GM23248 (cell line): ENCODE data around the gene MALAT1. TPM values are rescaled to one million over a fixed set of nuclear protein-coding genes. Genes with fewer than 3 reads are reported as not detected.
A peak's percentile ranks its signal among the peaks of the same experiment; 100 is the strongest.

Experiments used
- DNase-seq: peaks from one replicate; pipeline ENCODE4 v3.0.0-alpha.2; 2015
- H2AFZ ChIP-seq: fragments of 200-600 bp; sonication (generic); 2 replicates; pipeline ENCODE4 v1.6.1; 2016; ENCODE audit warnings: antibody characterized with exemption
- H3F3A ChIP-seq: fragments of 200-600 bp; sonication (generic); 2 replicates; pipeline ENCODE4 v1.6.1; 2016; ENCODE audit warnings: mild to moderate bottlenecking, antibody characterized with exemption, mixed run types; ENCODE audit not compliant: insufficient read depth
- H3K27ac ChIP-seq: fragments of 200-600 bp; sonication (generic); 2 replicates; pipeline ENCODE4 v1.5.1; 2016; ENCODE audit warnings: mild to moderate bottlenecking
- H3K27me3 ChIP-seq: fragments of 200-600 bp; sonication (generic); replicated peaks from 2 replicates; pipeline ENCODE4 v1.6.1; 2016; ENCODE audit warnings: mild to moderate bottlenecking; ENCODE audit not compliant: insufficient read depth
- H3K36me3 ChIP-seq: fragments of 200-600 bp; sonication (generic); 2 replicates; pipeline ENCODE4 v1.6.1; 2016; ENCODE audit warnings: low read depth, mild to moderate bottlenecking
- H3K4me1 ChIP-seq: fragments of 200-600 bp; sonication (generic); 2 replicates; pipeline ENCODE4 v1.6.1; 2016; ENCODE audit warnings: mild to moderate bottlenecking; ENCODE audit not compliant: insufficient read depth
- H3K4me2 ChIP-seq: fragments of 200-600 bp; sonication (generic); one replicate; pipeline ENCODE4 v1.6.1; 2016; ENCODE audit warnings: mild to moderate bottlenecking; ENCODE audit not compliant: unreplicated experiment
- H3K4me3 ChIP-seq: fragments of 200-600 bp; sonication (generic); 2 replicates; pipeline ENCODE4 v1.5.1; 2016; ENCODE audit warnings: mild to moderate bottlenecking
- H3K79me2 ChIP-seq: fragments of 200-600 bp; sonication (generic); 2 replicates; pipeline ENCODE4 v1.6.1; 2016; ENCODE audit warnings: mild to moderate bottlenecking; ENCODE audit not compliant: insufficient read depth
- H3K9ac ChIP-seq: fragments of 200-600 bp; sonication (generic); 2 replicates; pipeline ENCODE4 v1.6.1; 2016; ENCODE audit warnings: mild to moderate bottlenecking
- H3K9me2 ChIP-seq: fragments of 200-600 bp; sonication (generic); 2 replicates; pipeline ENCODE4 v1.6.1; 2016; ENCODE audit warnings: mixed run types, mild to moderate bottlenecking, moderate library complexity; ENCODE audit not compliant: insufficient read depth
- H3K9me3 ChIP-seq: fragments of 200-600 bp; sonication (generic); one replicate; pipeline ENCODE4 v1.6.1; 2017; ENCODE audit warnings: low read depth
- H4K20me1 ChIP-seq: fragments of 200-600 bp; sonication (generic); 2 replicates; pipeline ENCODE4 v1.6.0; 2016; ENCODE audit not compliant: insufficient read depth
- EZH2 ChIP-seq: fragments of 200-600 bp; sonication (generic); IDR thresholded peaks from 2 replicates; pipeline ENCODE4 v1.6.1; 2018; ENCODE audit warnings: antibody characterized with exemption, mild to moderate bottlenecking; ENCODE audit not compliant: insufficient read depth, poor library complexity, severe bottlenecking
- EZH2phosphoT487 ChIP-seq: fragments of 200-600 bp; sonication (generic); IDR thresholded peaks from 2 replicates; pipeline ENCODE4 v1.6.1; 2018; ENCODE audit warnings: antibody characterized with exemption, moderate library complexity, mild to moderate bottlenecking, low read depth; ENCODE audit not compliant: insufficient read depth
- WGBS, 2 experiments: methylation state at CpG; one replicate each; pipeline ENCODE4 v1.1.6; 2015 to 2017; ENCODE audit warnings: low lambda C conversion rate in 2 of 2, low coverage in 1 of 2; ENCODE audit errors: missing lambda C conversion rate in 2 of 2; 5-methylcytosine and 5-hydroxymethylcytosine counted together
- in situ Hi-C: fragments of 300-500 bp; cut with MboI; formaldehyde crosslinking; loops from 2 replicates; pipeline ENCODE4 v1.15.0; 2020
- polyA plus RNA-seq: library from polyadenylated mRNA; unstranded; fragments of >200 nt; fragmentation: Nextera tagmentation; extraction: Ambion mirVana; gene quantifications from 2 replicates; pipeline ENCODE4 v1.2.1, GENCODE V29; 2016
- total RNA-seq: library from RNA; depleted of rRNA; stranded (reverse); fragments of >200 nt; shearing (Covaris generic); gene quantifications from 2 replicates; pipeline ENCODE4 v1.2.3, GENCODE V29; 2014

The MALAT1 gene
- total and polyA plus RNA-seq, 2 experiments from 2014 or later, result 2,638 to 13,207 TPM

DNA sequence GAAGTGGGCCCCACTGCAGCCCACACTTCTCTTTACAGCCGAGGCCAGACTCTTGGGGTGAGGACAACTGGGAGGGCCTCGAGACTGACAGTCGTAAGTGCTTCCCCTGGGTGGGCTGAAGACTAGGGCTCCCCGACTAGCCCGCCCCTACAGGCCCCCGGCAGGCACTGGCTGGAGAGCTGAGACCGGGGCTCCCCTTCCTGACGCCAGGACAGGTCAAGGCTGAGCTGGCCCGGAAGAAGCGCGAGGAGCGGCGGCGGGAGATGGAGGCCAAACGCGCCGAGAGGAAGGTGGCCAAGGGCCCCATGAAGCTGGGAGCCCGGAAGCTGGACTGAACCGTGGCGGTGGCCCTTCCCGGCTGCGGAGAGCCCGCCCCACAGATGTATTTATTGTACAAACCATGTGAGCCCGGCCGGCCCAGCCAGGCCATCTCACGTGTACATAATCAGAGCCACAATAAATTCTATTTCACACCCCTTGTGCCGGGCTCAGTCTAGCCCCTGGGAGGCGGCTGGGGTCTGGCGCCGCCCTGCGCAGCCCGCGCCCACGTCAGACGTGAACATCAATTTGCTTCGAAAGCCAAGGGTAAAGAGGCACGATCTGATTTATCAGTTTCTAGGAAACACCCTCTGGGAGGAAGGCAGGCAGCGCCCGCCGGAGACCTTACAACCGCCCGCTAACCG is 39.5 kb downstream of the MALAT1 start:
- peak; percentile 28 for DNase-seq
- H3K4me2 ChIP-seq, result no peak overlapping the region
- in situ Hi-C loops, result no loop called here

DNA sequence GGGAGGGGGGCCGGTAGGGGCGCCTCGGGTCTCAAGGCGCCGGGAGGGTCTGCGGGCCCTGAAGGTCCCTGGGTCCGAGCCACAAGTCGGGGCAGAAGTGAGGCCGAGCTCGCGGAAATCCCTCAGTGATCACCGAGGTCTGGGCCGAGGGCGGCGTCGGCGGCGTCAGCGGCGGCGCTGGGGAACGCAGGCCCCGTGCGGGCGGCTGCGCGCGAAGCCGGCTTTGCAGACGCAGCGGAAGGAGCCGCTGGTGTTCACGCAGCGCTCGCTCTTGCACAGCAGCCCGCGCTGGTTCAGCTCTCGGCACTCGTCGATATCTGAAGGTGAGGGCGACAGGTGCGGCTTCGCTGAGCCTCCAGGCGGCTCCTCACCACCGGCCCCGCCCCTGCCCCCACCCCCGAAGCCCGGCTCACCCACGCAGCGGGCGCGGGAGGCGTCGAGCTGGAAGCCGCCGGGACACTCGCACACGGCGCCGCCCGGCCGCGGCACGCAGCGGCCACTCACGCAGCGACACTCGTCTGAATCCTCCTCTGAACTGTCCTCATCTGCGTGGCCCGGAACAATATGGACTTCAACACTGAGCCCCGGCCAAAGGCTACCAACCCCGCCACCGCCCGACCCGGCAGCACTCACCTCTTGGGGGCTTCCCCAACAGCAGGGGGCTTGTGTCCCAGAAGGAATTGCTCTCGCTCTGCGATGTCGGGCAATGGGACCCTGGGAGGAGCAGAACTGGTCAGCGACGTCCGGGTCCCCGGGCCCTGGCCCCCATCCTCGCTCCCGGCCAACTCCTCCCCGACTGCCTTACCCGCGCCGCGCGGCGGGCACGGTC is 40.3 kb downstream of the MALAT1 start:
- DNase-seq, result peak; percentile 18
- Histone ChIP-seq H3K4me3 (peak overlapping the region; percentile 68; the same call in 1 of the 2 replicates), H3K9ac (peak overlapping the region; percentile 64; the same call in 1 of the 2 replicates), H3K9me3 (no peaks in the 10 kb centered on the region), H3F3A (peaks cover 29% of the 10 kb centered on the region), H3K36me3 (0 out of 2 replicates have a peak, but pooled peaks cover 3% of the 10 kb centered on the region), H3K9me2 (no peaks in the 10 kb centered on the region), H3K79me2 (no peaks in the 10 kb centered on the region), H3K27me3 (no peaks in the 10 kb centered on the region), H3K4me2 (no peak overlapping the region), H2AFZ (no peak overlapping the region), H3K4me1 (no peaks in the 10 kb centered on the region; the same call in 1 of the 2 replicates), H3K27ac (peak overlapping the region; percentile 77), H4K20me1 (no peaks in the 10 kb centered on the region)
- no peak for TF ChIP-seq EZH2
- TF ChIP-seq EZH2phosphoT487, result no peak
- WGBS, 2 experiments, result 90% methylated on average over 48 to 86 of the region's 92 CpGs
- in situ Hi-C loops, result no loop called here

More for the DNA sequence above, 39.5 kb downstream of the MALAT1 start:
- Histone ChIP-seq H2AFZ (no peak overlapping the region), H4K20me1 (no peaks in the 10 kb centered on the region), H3F3A (peaks cover 29% of the 10 kb centered on the region), H3K27ac (no peak overlapping the region), H3K4me1 (no peaks in the 10 kb centered on the region; the same call in 1 of the 2 replicates), H3K27me3 (no peaks in the 10 kb centered on the region), H3K79me2 (no peaks in the 10 kb centered on the region), H3K4me3 (no peak overlapping the region), H3K36me3 (0 out of 2 replicates have a peak, but pooled peaks cover 3% of the 10 kb centered on the region), H3K9ac (no peak overlapping the region), H3K9me2 (no peaks in the 10 kb centered on the region), H3K9me3 (no peaks in the 10 kb centered on the region)
- TF ChIP-seq EZH2phosphoT487 (no peak), EZH2 (no peak)
- WGBS, 2 experiments, result 87% methylated on average over 40 to 43 of the region's 43 CpGs

DNA sequence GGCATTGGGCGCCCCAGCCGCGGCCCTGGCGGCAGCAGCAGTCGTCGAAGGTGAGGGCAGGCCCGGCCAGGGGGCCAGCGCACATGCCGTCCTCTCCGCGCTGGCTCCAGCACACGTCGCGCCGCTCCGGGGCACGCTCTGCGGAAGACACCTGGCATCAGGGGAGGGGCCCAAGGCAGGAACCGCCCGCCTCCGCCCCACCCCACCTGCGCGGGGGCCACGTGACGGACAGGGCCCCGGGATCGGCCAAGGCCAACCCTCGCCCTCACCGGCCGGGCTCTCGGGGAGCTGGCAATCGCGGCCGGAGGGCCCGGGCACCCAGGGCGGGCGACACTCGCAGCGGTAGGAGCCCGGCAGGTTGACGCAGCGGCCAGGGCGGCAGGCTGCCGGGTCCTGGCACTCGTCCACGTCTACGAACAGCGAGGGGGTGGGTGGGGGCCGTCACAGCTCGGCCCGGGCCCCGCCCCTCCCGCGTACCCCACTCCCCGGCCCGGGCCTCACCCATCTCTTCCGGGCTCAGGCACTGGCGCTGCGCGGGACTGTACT is 41.0 kb downstream of the MALAT1 start:
- Histone ChIP-seq H3K36me3 (0 out of 2 replicates have a peak, but pooled peaks cover 3% of the 10 kb centered on the region), H3K4me1 (no peaks in the 10 kb centered on the region; the same call in 1 of the 2 replicates), H3K9me2 (no peaks in the 10 kb centered on the region), H2AFZ (peak overlapping the region; percentile 42; the same call in 1 of the 2 replicates), H3F3A (peaks cover 36% of the 10 kb centered on the region), H3K4me3 (peak overlapping the region; percentile 68), H3K79me2 (no peaks in the 10 kb centered on the region), H3K27me3 (no peaks in the 10 kb centered on the region), H4K20me1 (no peaks in the 10 kb centered on the region), H3K27ac (peak overlapping the region; percentile 77), H3K9ac (peak overlapping the region; percentile 64), H3K4me2 (peak overlapping the region; percentile 70), H3K9me3 (no peaks in the 10 kb centered on the region)
- TF ChIP-seq EZH2, result no peak
- TF ChIP-seq EZH2phosphoT487, result no peak
- no peak for DNase-seq
- in situ Hi-C loops, result no loop called here
- WGBS, 2 experiments, result 27 to 33% methylated on average over 28 to 56 of the region's 60 CpGs
